GM21423 (cell line): Measurements from ENCODE around the gene HAUS6.
"Not testable (repeated sequence)": the region's sequence is repeated elsewhere in the genome, so short reads cannot be mapped to it uniquely, and the experiment has no call there.

ENCODE experiments used
- ATAC-seq: cut with Tn5 transposase; IDR thresholded peaks from one replicate; pipeline ENCODE4 v1.9.1; 2021; ENCODE audit warnings: mild to moderate bottlenecking, moderate library complexity; ENCODE audit not compliant: unreplicated experiment

The HAUS6 gene, protein sequence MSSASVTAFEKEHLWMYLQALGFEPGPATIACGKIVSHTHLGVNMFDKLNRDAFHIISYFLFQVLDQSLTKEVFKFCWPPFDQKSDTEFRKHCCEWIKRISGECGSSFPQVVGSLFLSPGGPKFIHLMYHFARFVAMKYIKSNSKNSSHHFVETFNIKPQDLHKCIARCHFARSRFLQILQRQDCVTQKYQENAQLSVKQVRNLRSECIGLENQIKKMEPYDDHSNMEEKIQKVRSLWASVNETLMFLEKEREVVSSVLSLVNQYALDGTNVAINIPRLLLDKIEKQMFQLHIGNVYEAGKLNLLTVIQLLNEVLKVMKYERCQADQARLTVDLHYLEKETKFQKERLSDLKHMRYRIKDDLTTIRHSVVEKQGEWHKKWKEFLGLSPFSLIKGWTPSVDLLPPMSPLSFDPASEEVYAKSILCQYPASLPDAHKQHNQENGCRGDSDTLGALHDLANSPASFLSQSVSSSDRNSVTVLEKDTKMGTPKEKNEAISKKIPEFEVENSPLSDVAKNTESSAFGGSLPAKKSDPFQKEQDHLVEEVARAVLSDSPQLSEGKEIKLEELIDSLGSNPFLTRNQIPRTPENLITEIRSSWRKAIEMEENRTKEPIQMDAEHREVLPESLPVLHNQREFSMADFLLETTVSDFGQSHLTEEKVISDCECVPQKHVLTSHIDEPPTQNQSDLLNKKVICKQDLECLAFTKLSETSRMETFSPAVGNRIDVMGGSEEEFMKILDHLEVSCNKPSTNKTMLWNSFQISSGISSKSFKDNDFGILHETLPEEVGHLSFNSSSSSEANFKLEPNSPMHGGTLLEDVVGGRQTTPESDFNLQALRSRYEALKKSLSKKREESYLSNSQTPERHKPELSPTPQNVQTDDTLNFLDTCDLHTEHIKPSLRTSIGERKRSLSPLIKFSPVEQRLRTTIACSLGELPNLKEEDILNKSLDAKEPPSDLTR

DNA sequence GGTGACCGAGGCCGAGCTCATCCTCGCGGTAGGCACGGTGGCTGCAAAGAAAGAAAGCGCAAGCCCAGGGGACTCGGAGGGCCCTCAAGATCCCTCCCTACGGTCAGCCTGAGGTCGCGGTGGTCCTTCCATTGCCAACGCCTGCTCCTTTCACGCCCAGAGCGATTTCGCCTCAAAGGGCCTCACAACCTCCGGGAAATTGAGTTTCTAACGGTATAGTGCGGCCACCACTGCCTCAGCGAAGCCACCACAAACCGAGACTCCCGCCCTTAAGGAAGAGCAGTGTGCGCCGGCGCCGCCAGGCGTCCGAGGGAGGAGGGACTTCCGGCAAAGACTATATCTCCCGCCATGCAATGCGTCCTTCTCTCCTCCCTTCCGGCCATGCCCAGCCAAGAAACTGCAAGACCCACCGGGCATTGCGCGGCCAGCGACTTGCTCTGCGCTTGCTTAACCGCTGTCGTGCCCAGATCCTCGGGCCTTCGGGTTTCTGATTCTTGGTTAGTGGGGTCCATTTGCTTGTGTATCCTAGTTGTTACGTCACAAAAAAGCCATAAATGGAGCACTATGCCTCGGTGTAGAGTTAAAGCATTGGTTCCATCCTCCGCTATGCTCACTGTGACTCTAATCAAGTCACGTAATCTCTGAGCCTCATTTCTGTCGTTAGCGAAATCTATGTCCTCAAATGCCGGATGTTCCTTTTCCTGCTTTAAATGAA lies at the start of gene HAUS6:
TSS of gene HAUS6 (minus strand) at position 274 of the 715 bp plus-strand sequence. CDS start at position 21, 253 bp downstream.
- peak; percentile 97 for ATAC-seq

DNA sequence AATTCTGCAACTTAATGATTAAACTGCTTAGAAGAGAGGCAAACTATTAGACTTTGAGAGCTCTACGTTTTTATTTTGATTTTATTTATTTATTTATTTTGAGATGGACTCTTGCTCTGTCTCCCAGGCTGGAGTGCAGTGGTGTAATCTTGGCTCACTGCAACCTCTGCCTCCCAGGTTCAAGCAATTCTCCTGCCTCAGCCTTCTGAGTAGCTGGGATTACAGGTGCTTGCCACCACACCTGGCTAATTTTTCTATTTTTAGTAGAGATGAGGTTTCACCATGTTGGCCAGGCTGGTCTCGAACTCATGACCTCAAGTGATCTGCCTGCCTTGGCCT lies 49.4 kb upstream of the HAUS6 start:
- not testable (repeated sequence) for ATAC-seq

DNA sequence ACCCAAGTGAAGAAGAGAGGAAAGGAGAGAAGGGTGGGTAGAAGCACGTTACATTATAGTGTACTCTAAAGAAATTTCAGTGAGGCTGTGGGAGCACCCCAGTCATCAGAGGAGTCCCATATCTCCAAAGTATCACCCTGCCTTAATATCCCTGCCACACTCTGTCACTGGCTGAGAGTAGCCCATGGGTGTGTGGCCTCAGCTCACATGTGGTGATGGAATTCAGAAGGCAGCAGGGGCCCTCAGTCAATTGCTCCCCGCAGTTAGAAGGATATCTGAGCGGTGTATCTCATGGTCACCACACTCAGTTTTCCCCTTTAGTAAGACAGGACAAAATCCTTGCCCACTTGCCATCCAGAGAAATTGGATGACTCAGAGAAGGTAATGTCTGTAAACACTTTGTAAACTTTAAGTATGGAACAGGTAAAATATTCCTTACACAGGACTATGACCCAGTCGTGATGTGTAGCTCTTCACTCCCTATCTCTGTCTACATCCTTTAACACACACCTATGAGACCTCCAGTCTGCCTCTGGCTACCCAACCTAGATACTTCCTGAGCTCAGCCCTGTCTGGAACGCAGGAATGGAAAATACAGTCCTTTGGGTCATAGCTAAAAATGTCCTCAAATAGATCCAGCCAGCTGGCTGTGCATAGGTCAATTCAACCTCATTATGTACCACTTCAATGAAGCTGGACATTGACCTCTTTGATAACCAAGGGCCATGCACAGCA lies 48.9 kb upstream of the HAUS6 start:
- no peak for ATAC-seq

DNA sequence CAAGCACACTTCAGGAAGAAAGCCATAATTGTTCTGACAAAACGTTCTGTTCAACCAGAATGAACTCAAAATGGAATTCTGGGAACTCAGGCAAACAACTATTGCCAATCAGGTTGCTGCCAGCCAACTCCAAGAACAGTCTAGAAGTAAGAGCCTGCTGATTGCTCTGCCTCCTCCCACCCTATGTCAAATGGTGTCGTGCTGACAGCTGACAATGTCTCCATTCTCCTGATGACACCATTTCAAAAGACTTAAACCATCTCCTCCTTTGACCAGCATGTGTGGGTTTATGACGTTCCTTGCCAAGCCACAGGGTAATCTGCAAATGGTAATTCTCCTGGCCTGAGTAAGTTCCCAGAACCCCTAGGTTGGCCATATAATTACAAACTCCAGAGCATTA lies 46.5 kb upstream of the HAUS6 start:
- no peak for ATAC-seq

DNA sequence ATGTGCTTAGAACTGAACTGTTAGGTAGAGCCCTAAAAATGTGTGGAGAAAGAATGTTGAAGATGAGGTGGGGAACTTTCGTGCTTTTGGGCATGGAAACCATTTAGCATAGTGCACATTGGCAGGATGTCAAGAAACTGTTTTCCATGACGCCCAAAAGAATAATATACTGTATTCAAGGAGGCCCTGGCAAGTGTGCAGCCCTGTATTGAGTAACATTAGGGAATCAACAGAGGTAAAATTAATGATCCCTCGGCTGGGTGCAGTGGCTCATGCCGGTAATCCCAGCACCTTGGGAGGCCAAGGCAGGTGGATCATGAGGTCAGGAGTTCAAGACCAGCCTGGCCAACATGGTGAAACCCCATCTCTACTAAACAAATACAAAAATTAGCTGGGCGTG lies 45.5 kb upstream of the HAUS6 start:
- no peak for ATAC-seq

DNA sequence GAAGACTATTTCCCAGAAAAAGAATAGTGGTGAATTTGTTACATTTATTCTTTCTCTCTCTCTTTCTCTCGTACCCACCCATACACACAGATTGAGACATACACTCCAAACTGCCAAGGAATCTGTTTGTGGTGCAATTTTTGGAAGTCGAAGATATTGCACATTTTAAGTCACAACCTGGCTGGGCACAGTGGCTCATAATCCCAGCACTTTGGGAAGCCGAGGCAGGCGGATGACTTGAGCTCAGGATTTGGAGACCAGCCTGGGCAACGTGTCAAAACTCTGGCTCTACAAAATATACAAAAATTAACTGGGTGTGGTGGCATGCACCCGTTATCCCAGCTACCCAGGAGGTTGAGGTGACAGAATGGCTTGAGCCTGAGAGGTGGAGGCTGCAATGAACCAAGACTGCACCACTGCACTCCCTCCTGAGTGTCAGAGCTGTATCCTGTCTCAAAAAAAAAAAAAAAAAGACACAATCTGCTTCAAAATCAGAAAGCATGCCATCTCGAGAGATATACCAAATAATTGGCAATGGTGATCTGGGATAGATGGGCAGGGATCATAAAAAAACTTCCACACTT lies 43.8 kb upstream of the HAUS6 start:
- ATAC-seq = no peak

DNA sequence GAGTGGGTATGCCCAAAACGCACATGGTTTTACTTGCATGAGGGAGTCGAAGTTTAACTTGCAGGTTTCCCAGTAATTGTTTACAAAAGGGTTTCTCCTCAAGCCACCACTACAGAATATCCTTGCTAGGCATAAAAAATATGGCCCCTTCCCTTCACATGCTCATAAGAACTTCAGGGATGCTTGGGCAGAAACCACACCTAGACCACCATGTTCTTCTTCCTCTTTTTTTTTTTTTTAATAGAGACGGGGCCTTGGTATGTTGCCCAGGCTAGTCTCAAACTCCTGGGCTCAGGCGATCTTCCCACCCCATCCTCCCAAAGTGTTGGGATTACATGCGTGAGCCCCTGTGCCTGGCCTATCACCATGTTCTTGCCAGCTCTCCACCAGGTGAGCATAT lies 43.2 kb upstream of the HAUS6 start:
- no peak for ATAC-seq

DNA sequence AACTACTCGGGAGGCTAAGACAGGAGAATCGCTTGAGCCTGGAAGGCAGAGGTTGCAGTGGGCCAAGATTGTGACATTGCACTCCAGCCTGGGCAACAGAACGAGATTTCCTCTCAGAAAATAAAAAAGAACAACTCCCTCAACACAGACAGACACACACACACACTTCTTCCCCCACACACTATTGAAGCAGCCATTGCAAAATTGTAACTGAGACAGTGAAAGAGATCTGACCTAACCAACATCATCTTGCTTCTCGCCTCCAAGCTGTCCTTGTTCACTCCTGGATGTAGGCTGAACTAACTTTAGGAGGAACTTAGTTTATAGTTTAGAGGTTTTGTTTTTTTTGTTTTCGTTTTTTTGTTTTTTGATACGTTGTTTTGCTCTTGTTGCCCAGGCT lies 37.6 kb upstream of the HAUS6 start:
- ATAC-seq = no peak

DNA sequence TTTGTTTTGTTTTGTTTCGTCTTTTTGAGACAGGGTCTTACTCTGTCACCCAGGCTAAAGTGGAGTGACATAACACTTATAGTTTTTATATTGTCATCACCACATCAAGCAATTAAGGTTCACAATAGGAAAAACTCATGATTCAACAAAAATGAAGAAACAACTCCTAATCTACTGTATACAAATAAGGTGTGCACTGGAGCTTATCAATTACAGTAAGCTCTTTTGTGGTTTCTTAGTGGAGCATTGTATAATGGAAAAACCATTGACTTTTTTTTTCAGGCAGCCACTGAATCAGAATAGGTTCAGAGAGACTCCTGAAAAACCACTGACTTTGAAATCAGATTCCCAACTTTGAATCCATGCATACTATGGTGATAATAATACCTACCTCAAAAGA lies 35.4 kb upstream of the HAUS6 start:
- no peak for ATAC-seq

DNA sequence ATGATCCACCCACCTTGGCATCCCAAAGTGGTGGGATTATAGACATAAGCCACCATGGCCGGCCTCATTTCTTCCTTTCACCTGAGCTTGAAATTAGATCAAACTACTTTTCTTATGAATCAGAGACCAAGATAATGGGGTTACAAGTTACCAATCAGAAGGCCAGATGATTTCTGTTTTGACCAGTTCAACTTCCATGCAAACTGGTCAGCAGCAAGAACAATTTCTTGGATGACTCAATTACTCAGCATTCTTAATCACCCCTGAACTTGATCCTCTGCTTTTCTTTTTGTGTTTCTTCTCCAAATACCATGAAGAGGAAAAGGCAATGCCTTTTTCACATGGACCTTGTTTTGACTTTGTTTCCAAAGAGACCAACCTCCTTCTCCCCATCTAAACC lies 34.6 kb upstream of the HAUS6 start:
- ATAC-seq = no peak

DNA sequence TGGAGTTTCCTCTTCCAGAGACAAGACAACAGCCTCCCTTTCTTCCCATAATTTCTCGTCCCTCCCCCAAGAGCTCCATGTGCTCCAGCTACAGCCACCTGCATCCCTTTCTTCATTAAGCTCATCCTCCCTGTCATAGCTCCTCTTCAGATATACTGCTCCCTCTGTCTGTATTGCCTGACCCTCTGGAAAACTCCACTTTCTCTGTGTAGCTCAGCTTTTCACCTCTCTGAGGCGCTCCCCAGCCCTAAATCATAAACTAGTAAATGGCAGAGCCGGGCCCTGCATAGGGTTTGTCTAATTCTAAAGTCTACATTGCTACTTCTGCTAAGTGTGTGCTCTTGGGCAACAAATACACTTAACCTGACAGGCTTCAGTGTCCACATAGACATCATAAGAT lies 33.4 kb upstream of the HAUS6 start:
- ATAC-seq = no peak

DNA sequence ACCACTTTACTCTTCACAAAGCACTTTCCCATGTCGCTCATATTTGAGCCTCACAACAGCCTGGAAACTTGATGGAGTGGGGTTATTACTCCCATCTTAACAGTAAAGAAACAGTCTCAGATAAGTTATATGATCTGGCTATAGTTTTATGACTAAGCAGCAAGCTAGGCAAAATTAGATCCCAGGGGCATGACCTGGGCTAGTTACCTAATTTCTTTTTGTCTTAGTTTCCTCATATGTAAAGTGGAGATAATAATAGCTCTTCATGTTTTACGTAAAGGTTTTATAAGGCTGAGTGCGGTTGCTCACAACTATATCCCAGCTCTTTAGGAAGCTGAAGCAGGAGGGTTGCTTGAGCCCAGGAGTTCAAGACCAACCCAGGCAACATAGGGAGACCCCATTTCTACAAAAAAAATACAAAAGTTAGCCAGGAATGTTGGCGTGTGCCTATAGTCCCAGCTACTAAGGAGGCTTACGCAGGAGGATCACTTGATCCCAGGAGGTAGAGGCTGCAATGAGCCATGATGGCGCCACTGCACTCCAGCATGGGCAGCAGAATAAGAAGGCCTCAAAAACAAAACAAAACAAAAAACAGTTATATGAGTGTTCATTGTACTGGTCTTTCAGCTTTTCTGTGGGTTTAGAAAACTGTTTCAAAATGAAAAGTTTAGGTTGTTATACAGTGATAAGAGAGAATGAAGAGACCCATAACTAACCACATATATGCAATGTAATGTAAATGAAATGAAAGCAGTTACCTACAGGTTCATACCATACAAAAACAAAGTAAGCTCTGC lies 31.0 kb upstream of the HAUS6 start:
- ATAC-seq = no peak

DNA sequence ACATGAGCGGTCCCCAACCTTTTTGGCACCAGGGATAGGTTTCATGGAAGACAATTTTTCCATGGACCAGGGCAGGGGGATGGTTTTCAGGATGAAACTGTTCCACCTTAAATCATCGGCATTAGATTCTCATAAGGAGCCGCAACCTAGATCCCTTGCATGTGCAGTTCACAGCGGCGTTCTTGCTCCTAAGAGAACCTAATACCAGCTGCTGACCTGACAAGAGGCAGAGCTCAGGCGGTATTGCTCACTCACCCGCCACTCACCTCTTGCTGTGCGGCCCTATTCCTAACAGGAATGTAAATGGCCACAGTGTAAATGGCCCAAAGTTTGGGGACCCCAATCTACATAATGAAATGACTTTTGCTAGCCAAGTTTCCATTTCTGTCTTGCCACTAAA lies 27.7 kb upstream of the HAUS6 start:
- no peak for ATAC-seq

DNA sequence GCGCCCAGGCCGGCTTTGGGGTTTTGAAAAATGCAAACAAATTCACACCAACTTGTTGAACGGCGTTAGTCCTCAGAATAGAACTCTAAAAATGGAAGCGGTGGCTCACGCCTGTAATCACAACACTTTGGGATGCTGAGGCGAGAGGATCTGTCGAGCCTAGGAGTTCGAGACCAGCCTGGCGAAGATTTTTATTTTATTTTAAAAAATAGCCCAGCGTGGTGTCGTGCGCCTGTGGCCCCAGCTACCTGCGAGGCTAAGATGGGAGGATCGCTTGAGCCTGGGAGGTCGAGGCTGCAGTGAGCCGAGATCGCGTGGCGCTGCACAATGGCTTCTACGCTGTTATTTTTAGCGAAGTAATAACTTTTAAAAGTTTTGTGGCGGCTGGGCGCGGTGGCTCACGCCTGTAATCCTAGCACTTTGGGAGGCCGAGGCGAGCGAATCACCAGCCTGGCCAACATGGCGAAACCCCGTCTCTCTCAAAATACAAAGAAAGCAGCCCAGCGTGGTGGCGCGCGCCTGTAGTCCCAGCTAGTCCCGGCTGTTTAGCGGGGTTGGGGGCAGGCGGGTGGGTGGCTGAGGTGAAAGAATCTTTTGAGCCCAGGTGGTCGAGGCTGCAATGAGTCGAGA lies 25.3 kb upstream of the HAUS6 start:
- ATAC-seq = peak; percentile 4

DNA sequence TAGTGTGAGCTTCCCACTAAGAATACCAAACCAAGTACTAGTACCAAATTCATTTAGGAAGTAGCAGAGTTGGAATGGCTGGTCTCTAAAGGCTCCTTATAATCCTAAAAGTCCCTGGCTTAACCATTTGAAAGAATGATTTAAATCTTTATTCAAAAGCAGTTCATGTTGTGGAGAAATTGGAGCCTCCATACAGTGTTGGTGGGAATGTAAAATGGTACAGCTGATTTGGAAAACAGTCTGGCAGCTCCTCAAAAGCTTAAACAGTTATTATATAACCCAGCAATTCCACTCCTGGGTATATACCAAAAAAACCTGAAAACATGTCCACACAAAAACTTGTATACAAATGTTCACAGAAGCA lies 21.7 kb upstream of the HAUS6 start:
- ATAC-seq = no peak

DNA sequence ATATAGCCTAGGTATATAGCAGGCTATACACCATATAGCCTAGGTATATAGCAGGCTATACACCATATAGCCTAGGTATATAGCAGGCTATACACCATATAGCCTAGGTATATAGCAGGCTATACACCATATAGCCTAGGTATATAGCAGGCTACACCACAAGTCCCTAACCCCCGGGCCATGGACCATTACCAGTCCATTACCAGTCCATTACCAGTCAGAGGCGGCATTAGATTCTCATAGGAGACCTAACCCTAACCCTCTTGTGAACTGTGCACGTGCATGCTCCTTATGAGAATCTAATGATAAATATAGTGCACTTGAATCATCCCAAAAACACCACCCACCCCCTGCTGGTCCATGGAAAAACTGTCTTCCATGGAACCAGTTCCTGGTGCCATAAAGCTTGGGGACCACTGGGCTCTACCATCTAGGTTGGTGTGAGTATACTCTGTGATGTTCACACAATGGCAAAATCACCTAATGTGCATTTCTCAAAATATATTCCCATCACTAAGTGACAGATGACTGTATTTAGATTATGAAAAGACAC lies 19.9 kb upstream of the HAUS6 start:
- no peak for ATAC-seq

DNA sequence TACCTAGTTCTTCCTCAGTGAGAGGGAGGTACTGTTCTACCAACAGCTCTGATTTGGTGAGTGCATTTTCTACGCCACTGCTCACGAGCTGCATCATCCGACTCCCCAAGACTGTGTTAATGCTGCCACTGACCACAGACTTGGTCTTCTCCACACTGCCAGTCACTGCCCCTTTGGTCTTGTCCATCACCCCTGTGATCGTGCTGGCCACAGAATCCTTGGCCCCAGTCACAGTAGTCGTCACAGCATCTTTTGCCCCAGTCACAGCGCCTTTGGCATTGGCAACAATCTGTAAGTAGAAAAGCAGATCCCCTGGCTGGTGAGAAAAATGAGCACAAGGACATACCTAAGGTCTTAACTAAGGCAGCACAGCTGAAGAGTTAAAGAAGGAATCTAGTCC lies 18.2 kb upstream of the HAUS6 start:
- ATAC-seq = no peak

DNA sequence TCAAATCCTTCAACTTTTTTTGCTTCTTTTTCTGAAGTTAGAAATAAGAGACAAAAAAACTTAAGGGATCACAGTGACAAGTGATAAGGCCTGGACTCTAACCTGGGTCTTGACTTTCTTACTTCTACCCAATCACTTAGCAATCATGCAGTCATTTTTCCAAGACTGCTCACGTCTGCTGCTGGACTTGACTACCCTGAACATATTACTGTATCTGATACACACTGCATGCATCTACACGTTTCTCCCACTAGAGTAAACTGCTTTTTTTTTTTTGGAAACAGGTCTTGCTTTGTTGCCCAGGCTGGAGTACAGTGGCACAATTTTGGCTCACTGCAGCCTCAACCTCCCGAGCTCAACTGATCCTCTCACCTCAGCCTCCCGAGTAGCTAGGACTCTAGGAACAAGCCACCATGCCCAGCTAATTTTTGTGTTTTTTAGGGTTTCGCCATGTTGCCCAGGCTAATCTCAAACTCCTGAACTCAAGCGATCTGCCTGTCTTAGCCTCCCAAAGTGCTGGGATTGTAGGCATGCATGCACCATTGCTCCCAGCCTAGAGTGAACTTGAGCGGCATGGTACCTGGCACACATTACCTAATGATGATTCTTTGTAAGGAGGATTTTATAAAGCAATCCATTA lies 17.2 kb upstream of the HAUS6 start:
- no peak for ATAC-seq
